ENCODE results near the gene C1orf105.

DNA sequence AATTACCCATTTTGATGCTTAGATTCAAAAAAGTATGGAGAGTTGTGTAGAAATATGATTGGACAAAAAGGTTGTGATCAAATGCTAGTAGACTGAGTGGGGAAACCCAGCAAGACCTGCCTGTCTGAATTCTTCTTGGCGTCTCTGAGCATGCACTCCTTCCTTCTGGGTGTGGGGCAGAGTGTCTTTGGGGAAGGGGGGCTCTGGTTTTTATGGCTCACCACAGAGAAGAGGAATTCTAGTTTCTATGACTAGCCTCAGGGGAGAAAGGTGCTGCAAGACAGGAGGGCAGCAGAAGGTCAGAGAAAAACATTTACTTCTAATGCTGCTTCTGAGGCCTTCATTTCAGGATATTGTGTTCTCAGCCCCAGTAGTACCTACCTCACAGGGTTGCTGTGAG, 57.3 kb downstream of the C1orf105 start:
- TF ChIP-seq BRCA1 (IDR thresholded peaks at IDR 0.05; ENCODE audit: low read depth, low read length): no peak
- TF ChIP-seq, protein P1, sequence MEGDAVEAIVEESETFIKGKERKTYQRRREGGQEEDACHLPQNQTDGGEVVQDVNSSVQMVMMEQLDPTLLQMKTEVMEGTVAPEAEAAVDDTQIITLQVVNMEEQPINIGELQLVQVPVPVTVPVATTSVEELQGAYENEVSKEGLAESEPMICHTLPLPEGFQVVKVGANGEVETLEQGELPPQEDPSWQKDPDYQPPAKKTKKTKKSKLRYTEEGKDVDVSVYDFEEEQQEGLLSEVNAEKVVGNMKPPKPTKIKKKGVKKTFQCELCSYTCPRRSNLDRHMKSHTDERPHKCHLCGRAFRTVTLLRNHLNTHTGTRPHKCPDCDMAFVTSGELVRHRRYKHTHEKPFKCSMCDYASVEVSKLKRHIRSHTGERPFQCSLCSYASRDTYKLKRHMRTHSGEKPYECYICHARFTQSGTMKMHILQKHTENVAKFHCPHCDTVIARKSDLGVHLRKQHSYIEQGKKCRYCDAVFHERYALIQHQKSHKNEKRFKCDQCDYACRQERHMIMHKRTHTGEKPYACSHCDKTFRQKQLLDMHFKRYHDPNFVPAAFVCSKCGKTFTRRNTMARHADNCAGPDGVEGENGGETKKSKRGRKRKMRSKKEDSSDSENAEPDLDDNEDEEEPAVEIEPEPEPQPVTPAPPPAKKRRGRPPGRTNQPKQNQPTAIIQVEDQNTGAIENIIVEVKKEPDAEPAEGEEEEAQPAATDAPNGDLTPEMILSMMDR (IDR thresholded peaks at IDR 0.05 in 2 of 3, conservative IDR thresholded peaks at IDR 0.05 in 1 of 3; ENCODE audit: control insufficient read depth in 2 of 3, extremely low read depth in 1 of 3, insufficient read depth in 1 of 3, low read depth in 3 of 3, low read length in 3 of 3): no peak
- no peak for TF ChIP-seq CEBPB (IDR thresholded peaks at IDR 0.05; ENCODE audit: borderline replicate concordance in 1 of 2, low read depth in 2 of 2, low read length in 2 of 2)
- TF ChIP-seq EZH2 (IDR thresholded peaks at IDR 0.05; ENCODE audit: borderline replicate concordance, control insufficient read depth, low read depth, low read length): no peak
- TF ChIP-seq FOXK2 (IDR thresholded peaks at IDR 0.05): no peak
- TF ChIP-seq RELA (IDR thresholded peaks at IDR 0.05; ENCODE audit: borderline replicate concordance, partially characterized antibody): no peak
- no peak for TF ChIP-seq SIX5 (IDR thresholded peaks at IDR 0.05; ENCODE audit: low read depth, low read length, severe bottlenecking)
- TF ChIP-seq, protein P2, sequence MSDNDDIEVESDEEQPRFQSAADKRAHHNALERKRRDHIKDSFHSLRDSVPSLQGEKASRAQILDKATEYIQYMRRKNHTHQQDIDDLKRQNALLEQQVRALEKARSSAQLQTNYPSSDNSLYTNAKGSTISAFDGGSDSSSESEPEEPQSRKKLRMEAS (IDR thresholded peaks at IDR 0.05; ENCODE audit: low read depth, low read length): no peak
- no peak for TF ChIP-seq JUNB (IDR thresholded peaks at IDR 0.05)
- TF ChIP-seq, protein P3, sequence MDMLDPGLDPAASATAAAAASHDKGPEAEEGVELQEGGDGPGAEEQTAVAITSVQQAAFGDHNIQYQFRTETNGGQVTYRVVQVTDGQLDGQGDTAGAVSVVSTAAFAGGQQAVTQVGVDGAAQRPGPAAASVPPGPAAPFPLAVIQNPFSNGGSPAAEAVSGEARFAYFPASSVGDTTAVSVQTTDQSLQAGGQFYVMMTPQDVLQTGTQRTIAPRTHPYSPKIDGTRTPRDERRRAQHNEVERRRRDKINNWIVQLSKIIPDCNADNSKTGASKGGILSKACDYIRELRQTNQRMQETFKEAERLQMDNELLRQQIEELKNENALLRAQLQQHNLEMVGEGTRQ (IDR thresholded peaks at IDR 0.05; ENCODE audit: borderline replicate concordance, low read depth, low read length): no peak

Measured in GM12878 (cell line).